Mucosa of stomach (tissue), 1 donor: ENCODE measurements around the gene IQUB.
"Not testable (repeated sequence)": the region's sequence is repeated elsewhere in the genome, so short reads cannot be mapped to it uniquely, and the experiment has no call there.

Source experiments
- H3K27me3 ChIP-seq: one replicate; pipeline ENCODE4 v1.7.0; 2013; ENCODE audit warnings: mild to moderate bottlenecking, low read length; ENCODE audit not compliant: control insufficient read depth, insufficient read depth
- H3K36me3 ChIP-seq: one replicate; pipeline ENCODE4 v1.7.0; 2013; ENCODE audit warnings: low read length; ENCODE audit not compliant: control insufficient read depth, insufficient read depth
- H3K4me1 ChIP-seq: one replicate; pipeline ENCODE4 v1.7.0; 2013; ENCODE audit warnings: mild to moderate bottlenecking, low read length; ENCODE audit not compliant: control insufficient read depth, insufficient read depth
- H3K4me3 ChIP-seq: one replicate; pipeline ENCODE4 v1.7.0; 2013; ENCODE audit warnings: low read length
- H3K9ac ChIP-seq: one replicate; pipeline ENCODE4 v1.7.0; 2013; ENCODE audit warnings: mild to moderate bottlenecking, low read length, moderate library complexity
- H3K9me3 ChIP-seq: one replicate; pipeline ENCODE4 v1.7.0; 2013; ENCODE audit warnings: mild to moderate bottlenecking, low read length, moderate library complexity; ENCODE audit not compliant: control insufficient read depth
- donor health status: Pancreatic carcinoma.

The IQUB gene

GRCh38 chr7:123562121-123562520 lies 27.7 kb upstream of the IQUB start:
- Histone ChIP-seq H3K27me3 (no peaks in the 10 kb centered on the region), H3K4me1 (no peaks in the 10 kb centered on the region), H3K9ac (no peak overlapping the region), H3K36me3 (no peaks in the 10 kb centered on the region), H3K9me3 (no peaks in the 10 kb centered on the region), H3K4me3 (no peak overlapping the region)

- Histone ChIP-seq H3K9ac (peak overlapping the region; percentile 96), H3K27me3 (no peaks in the 10 kb centered on the region), H3K9me3 (no peaks in the 10 kb centered on the region), H3K4me1 (peaks cover 8% of the 10 kb centered on the region), H3K4me3 (peak overlapping the region; percentile 98), H3K36me3 (no peaks in the 10 kb centered on the region)
Observed at GRCh38 chr7:123558289-123558874, 24.0 kb upstream of the IQUB start.

- H3K9ac ChIP-seq, result peak within 1 kb of the TSS; percentile 96
- H3K36me3 ChIP-seq, result no peaks in the 10 kb centered on the region
- peak within 1 kb of the TSS; percentile 98 for H3K4me3 ChIP-seq
- H3K9me3 ChIP-seq, result no peaks in the 10 kb centered on the region
- H3K27me3 ChIP-seq, result no peaks in the 10 kb centered on the region
- peaks cover 8% of the 10 kb centered on the region for H3K4me1 ChIP-seq
Observed at GRCh38 chr7:123557398-123558288, 23.2 kb upstream of the IQUB start, which contains the start of gene NDUFA5. Gene NDUFA5 (minus strand): TSS chr7:123557818. CDS start chr7:123557795, 23 bp downstream.

GRCh38 chr7:123557016-123557397 lies 22.6 kb upstream of the IQUB start:
- H3K27me3 ChIP-seq, result no peaks in the 10 kb centered on the region
- H3K4me3 ChIP-seq, result peak overlapping the region; percentile 98
- H3K36me3 ChIP-seq, result no peaks in the 10 kb centered on the region
- peaks cover 8% of the 10 kb centered on the region for H3K4me1 ChIP-seq
- H3K9me3 ChIP-seq, result no peaks in the 10 kb centered on the region
- H3K9ac ChIP-seq, result peak overlapping the region; percentile 96

GRCh38 chr7:123555484-123555883 lies 21.1 kb upstream of the IQUB start:
- H3K27me3 ChIP-seq, result no peaks in the 10 kb centered on the region
- H3K36me3 ChIP-seq, result no peaks in the 10 kb centered on the region
- peaks cover 8% of the 10 kb centered on the region for H3K4me1 ChIP-seq
- no peaks in the 10 kb centered on the region for H3K9me3 ChIP-seq
- no peak overlapping the region for H3K9ac ChIP-seq
- no peak overlapping the region for H3K4me3 ChIP-seq

GRCh38 chr7:123553159-123553558 lies 18.8 kb upstream of the IQUB start:
- Histone ChIP-seq H3K9me3 (no peaks in the 10 kb centered on the region), H3K9ac (no peak overlapping the region), H3K4me1 (peaks cover 8% of the 10 kb centered on the region), H3K36me3 (no peaks in the 10 kb centered on the region), H3K27me3 (no peaks in the 10 kb centered on the region), H3K4me3 (no peak overlapping the region)

- Histone ChIP-seq H3K36me3 (no peaks in the 10 kb centered on the region), H3K4me1 (peaks cover 8% of the 10 kb centered on the region), H3K9ac (no peak overlapping the region), H3K4me3 (no peak overlapping the region), H3K27me3 (no peaks in the 10 kb centered on the region), H3K9me3 (no peaks in the 10 kb centered on the region)
Observed at GRCh38 chr7:123552641-123553040, 18.2 kb upstream of the IQUB start.

GRCh38 chr7:123552134-123552533 lies 17.7 kb upstream of the IQUB start:
- not testable (repeated sequence) for H3K9ac ChIP-seq, H3K9me3 ChIP-seq, H3K36me3 ChIP-seq, H3K4me1 ChIP-seq, H3K4me3 ChIP-seq, H3K27me3 ChIP-seq

GRCh38 chr7:123548406-123548805 lies 14.0 kb upstream of the IQUB start:
- no peaks in the 10 kb centered on the region for H3K27me3 ChIP-seq
- no peaks in the 10 kb centered on the region for H3K36me3 ChIP-seq
- no peak overlapping the region for H3K4me3 ChIP-seq
- no peak overlapping the region for H3K9ac ChIP-seq
- no peaks in the 10 kb centered on the region for H3K4me1 ChIP-seq
- H3K9me3 ChIP-seq, result no peaks in the 10 kb centered on the region

GRCh38 chr7:123539871-123540270 lies 5.5 kb upstream of the IQUB start:
- Histone ChIP-seq H3K27me3 (no peaks in the 10 kb centered on the region), H3K4me1 (no peaks in the 10 kb centered on the region), H3K9me3 (no peaks in the 10 kb centered on the region), H3K4me3 (no peak overlapping the region), H3K9ac (no peak overlapping the region), H3K36me3 (no peaks in the 10 kb centered on the region)

- no peaks in the 10 kb centered on the region for H3K9me3 ChIP-seq
- no peaks in the 10 kb centered on the region for H3K4me1 ChIP-seq
- no peak overlapping the region for H3K4me3 ChIP-seq
- H3K36me3 ChIP-seq, result no peaks in the 10 kb centered on the region
- no peaks in the 10 kb centered on the region for H3K27me3 ChIP-seq
- H3K9ac ChIP-seq, result no peak overlapping the region
Observed at GRCh38 chr7:123538897-123539296, 4.5 kb upstream of the IQUB start.

- no peaks in the 10 kb centered on the region for H3K36me3 ChIP-seq
- H3K4me3 ChIP-seq, result no peak overlapping the region
Observed at GRCh38 chr7:123538189-123538714, 3.9 kb upstream of the IQUB start.

More at GRCh38 chr7:123538189-123538714, 3.9 kb upstream of the IQUB start:
- no peaks in the 10 kb centered on the region for H3K9me3 ChIP-seq
- peaks cover under 1% of the 10 kb centered on the region for H3K27me3 ChIP-seq
- no peak overlapping the region for H3K9ac ChIP-seq
- no peaks in the 10 kb centered on the region for H3K4me1 ChIP-seq
